Smooth muscle cell (in vitro differentiated cells): Measurements from ENCODE around the gene AFP. TPM values are rescaled to one million over a fixed set of nuclear protein-coding genes. Genes with fewer than 3 reads are reported as not detected.

Source experiments
- DNase-seq: peaks from one replicate; lab custom pipeline; 2025; ENCODE audit not compliant: unreplicated experiment; lab: John Stamatoyannopoulos, UW
- H2AFZ ChIP-seq: fragments of 200-600 bp; sonication (generic); 2 replicates; pipeline ENCODE4 v1.6.0; 2016; ENCODE audit warnings: antibody characterized with exemption, low read depth, mild to moderate bottlenecking
- H3F3A ChIP-seq: fragments of 200-600 bp; sonication (generic); 2 replicates; pipeline ENCODE4 v1.6.0; 2017; ENCODE audit warnings: antibody characterized with exemption, low read depth
- H3K27ac ChIP-seq: fragments of 200-600 bp; sonication (generic); 2 replicates; pipeline ENCODE4 v1.5.1; 2016; ENCODE audit warnings: low read depth, mild to moderate bottlenecking
- H3K27me3 ChIP-seq: fragments of 200-600 bp; sonication (generic); 2 replicates; pipeline ENCODE4 v1.6.1; 2016; ENCODE audit warnings: low read depth, mild to moderate bottlenecking
- H3K36me3 ChIP-seq: fragments of 200-600 bp; sonication (generic); 2 replicates; pipeline ENCODE4 v1.5.1; 2016; ENCODE audit warnings: low read depth
- H3K4me1 ChIP-seq: fragments of 200-600 bp; sonication (generic); 2 replicates; pipeline ENCODE4 v1.5.1; 2016; ENCODE audit warnings: low read depth
- H3K4me2 ChIP-seq: fragments of 200-600 bp; sonication (generic); 2 replicates; pipeline ENCODE4 v1.6.0; 2016; ENCODE audit warnings: mild to moderate bottlenecking
- H3K4me3 ChIP-seq: fragments of 200-600 bp; sonication (generic); 2 replicates; pipeline ENCODE4 v1.5.1; 2016; ENCODE audit warnings: mild to moderate bottlenecking
- H3K79me2 ChIP-seq: fragments of 200-600 bp; sonication (generic); 2 replicates; pipeline ENCODE4 v1.6.0; 2016; ENCODE audit warnings: low read depth, mild to moderate bottlenecking
- H3K9ac ChIP-seq: fragments of 200-600 bp; sonication (generic); 2 replicates; pipeline ENCODE4 v1.6.0; 2016; ENCODE audit warnings: low read depth
- H3K9me3 ChIP-seq: fragments of 200-600 bp; sonication (generic); replicated peaks from 2 replicates; pipeline ENCODE4 v1.5.1; 2016; ENCODE audit warnings: low read depth
- H4K20me1 ChIP-seq: fragments of 200-600 bp; sonication (generic); 2 replicates; pipeline ENCODE4 v1.6.0; 2016; ENCODE audit warnings: low read depth
- WGBS: methylation state at CpG from one replicate; pipeline ENCODE4 v1.1.7; 2016; ENCODE audit warnings: low lambda C conversion rate; 5-methylcytosine and 5-hydroxymethylcytosine counted together
- polyA plus RNA-seq: library from polyadenylated mRNA; unstranded; fragments of >200 nt; fragmentation: Nextera tagmentation; extraction: Ambion mirVana; gene quantifications from 2 replicates; pipeline ENCODE4 v1.2.1, GENCODE V29; 2016
- total RNA-seq: library from RNA; depleted of rRNA; stranded (reverse); fragments of >200 nt; gene quantifications from 2 replicates; pipeline ENCODE4 v1.2.3, GENCODE V29; 2014
- TF ChIP-seq, protein P1 (sequence below): fragments of 200-600 bp; sonication (generic); IDR thresholded peaks from 2 replicates; pipeline ENCODE4 v1.5.1; 2017; ENCODE audit warnings: borderline replicate concordance, mild to moderate bottlenecking, antibody characterized with exemption; ENCODE audit not compliant: insufficient read depth, poor library complexity, severe bottlenecking

Gene AFP
- total and polyA plus RNA-seq, 2 experiments from 2014 or later = 5.0 to 6.0 TPM

DNA sequence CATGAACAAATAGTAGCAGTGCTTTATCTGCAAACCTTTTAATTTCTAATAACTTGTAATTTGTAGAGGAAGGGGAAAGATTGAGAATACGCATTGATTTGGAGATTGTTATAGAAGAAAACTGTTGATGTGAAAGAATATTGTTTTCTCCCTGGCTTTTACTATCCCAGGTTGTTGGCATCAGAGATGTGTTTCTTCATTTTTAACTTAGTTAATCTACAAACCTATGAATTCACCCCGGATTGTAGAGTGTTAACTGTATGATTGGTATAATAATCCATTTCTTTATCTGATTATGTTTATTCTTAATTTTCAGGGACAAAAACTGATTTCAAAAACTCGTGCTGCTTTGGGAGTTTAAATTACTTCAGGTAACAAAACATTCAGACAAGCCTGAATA lies 18.9 kb downstream of the AFP start:
- no peak for DNase-seq
- Histone ChIP-seq H2AFZ (no peak overlapping the region), H4K20me1 (no peaks in the 10 kb centered on the region), H3K79me2 (no peaks in the 10 kb centered on the region), H3K27ac (no peak overlapping the region), H3F3A (peaks cover 4% of the 10 kb centered on the region), H3K9me3 (no peaks in the 10 kb centered on the region), H3K4me2 (no peak overlapping the region), H3K27me3 (no peaks in the 10 kb centered on the region), H3K4me1 (peaks cover 15% of the 10 kb centered on the region), H3K36me3 (no peaks in the 10 kb centered on the region), H3K9ac (no peak overlapping the region), H3K4me3 (no peak overlapping the region)
- 93% methylated on average over 3 of the region's 3 CpGs for WGBS
- TF ChIP-seq, protein P1, sequence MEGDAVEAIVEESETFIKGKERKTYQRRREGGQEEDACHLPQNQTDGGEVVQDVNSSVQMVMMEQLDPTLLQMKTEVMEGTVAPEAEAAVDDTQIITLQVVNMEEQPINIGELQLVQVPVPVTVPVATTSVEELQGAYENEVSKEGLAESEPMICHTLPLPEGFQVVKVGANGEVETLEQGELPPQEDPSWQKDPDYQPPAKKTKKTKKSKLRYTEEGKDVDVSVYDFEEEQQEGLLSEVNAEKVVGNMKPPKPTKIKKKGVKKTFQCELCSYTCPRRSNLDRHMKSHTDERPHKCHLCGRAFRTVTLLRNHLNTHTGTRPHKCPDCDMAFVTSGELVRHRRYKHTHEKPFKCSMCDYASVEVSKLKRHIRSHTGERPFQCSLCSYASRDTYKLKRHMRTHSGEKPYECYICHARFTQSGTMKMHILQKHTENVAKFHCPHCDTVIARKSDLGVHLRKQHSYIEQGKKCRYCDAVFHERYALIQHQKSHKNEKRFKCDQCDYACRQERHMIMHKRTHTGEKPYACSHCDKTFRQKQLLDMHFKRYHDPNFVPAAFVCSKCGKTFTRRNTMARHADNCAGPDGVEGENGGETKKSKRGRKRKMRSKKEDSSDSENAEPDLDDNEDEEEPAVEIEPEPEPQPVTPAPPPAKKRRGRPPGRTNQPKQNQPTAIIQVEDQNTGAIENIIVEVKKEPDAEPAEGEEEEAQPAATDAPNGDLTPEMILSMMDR = no peak

DNA sequence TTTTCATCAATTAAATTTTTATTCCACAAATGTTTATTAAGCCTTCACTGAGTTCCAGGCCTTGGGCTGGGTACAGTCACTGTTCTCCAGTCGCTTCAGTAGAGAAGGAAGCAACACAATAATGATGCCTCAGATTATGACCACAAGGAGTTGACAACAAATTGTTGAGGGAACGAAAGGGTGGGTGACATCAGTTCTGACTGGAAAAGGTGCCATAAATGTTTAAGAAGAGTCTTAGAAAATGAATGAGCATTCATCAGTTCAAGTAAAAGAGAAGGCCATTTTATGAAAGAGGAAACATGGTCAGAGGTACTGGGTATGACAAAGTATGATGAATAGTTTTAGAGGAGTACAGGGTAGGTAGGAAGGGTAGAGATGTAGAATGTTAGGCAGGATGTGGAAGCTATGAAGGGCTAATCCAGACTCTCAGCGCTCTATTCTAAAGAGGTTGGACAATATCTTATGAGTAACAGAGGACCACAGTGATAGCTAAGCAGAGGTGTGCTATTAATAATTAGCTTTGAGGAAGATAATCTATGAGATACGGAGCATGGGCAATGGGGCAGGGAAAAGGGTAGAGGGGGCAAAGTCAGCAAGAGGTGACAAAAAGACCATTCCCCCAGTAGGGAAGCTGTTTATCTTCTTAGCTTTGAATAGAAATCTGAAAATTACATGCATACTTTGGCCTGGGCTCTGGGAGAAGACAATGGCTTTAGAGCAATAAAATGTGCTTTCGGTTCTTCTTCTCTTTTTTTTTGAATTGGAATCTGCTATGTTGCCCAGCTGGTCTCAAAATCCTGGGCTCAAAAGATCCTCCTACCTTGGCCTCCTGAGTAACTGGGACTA lies 20.4 kb downstream of the AFP start:
- Histone ChIP-seq H4K20me1 (no peaks in the 10 kb centered on the region), H3K4me1 (peaks cover under 1% of the 10 kb centered on the region), H3F3A (no peaks in the 10 kb centered on the region), H3K4me2 (no peak overlapping the region), H3K4me3 (no peak overlapping the region), H3K27ac (no peak overlapping the region), H3K27me3 (no peaks in the 10 kb centered on the region), H3K9me3 (no peaks in the 10 kb centered on the region), H2AFZ (no peak overlapping the region), H3K9ac (no peak overlapping the region), H3K36me3 (no peaks in the 10 kb centered on the region), H3K79me2 (no peaks in the 10 kb centered on the region)
- TF ChIP-seq, protein P1 = no peak
- WGBS = 94% methylated on average over 5 of the region's 5 CpGs
- no peak for DNase-seq

DNA sequence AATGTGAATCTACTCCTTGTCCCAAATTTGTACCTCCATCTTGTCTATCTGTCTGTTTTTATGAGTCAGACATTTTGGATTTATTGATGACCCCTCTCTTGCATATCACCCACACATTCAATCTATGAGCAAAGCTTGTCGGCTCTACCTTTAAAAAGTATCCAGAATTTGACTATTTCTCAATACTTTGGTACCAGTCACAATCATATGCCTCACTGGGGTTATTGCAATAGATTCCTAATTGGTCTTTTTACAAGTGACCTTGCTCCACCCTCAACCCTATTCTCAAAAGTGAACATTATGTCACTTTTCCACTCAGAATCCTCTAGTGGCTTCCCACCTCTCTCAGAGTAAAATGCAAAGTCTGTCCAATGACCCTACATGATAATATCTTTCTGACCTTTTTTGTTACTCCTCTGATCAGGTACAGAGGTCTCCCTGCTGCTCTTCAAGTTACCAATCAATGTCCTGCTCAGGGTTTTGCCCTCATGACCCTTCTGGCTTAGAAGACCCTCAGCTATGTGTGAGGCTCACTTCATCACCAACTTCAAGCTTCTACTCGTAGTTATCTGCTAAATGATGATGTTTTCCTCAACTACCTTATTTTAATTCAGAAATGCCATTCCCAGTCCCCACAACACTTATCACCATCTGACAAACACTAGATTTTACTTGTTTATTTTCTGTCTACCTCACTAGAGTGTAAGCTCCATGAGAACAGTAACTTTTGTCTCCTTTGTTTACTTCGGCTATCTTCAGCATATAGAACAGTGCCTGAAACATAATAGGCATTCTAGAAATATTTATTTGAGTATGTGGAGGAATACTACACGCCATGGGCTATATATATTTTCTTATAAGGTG lies 22.4 kb downstream of the AFP start:
- no peaks in the 10 kb centered on the region for H3K9me3 ChIP-seq
- WGBS = 93% methylated on average over 4 of the region's 4 CpGs
- no peak for DNase-seq
- H4K20me1 ChIP-seq = no peaks in the 10 kb centered on the region
- no peaks in the 10 kb centered on the region for H3K27me3 ChIP-seq
- H3F3A ChIP-seq = no peaks in the 10 kb centered on the region
- no peak overlapping the region for H3K9ac ChIP-seq
- H3K4me3 ChIP-seq = no peak overlapping the region
- H3K36me3 ChIP-seq = no peaks in the 10 kb centered on the region
- no peak overlapping the region for H2AFZ ChIP-seq
- TF ChIP-seq, protein P1 = no peak
- H3K27ac ChIP-seq = no peak overlapping the region
- no peak overlapping the region for H3K4me2 ChIP-seq
- no peaks in the 10 kb centered on the region for H3K79me2 ChIP-seq
- no peaks in the 10 kb centered on the region for H3K4me1 ChIP-seq
